Skeletal muscle tissue (tissue), 4 donors: ENCODE results near the gene ATP5MK. TPM values are rescaled to one million over a fixed set of nuclear protein-coding genes. Genes with fewer than 3 reads are reported as not detected.
"Not testable (repeated sequence)": the region's sequence is repeated elsewhere in the genome, so short reads cannot be mapped to it uniquely, and the experiment has no call there.

Experiments used
- H3K27ac ChIP-seq: one replicate; pipeline ENCODE4 v1.7.0; 2013; ENCODE audit warnings: mild to moderate bottlenecking, low read depth, low read length, inconsistent platforms
- H3K27me3 ChIP-seq, 3 donors: one replicate each; pipeline ENCODE4 v1.7.0; 2013; ENCODE audit warnings: low read length in 3 of 3; ENCODE audit not compliant: control insufficient read depth in 3 of 3, insufficient read depth in 3 of 3
- H3K36me3 ChIP-seq, 3 donors: one replicate each; pipeline ENCODE4 v1.7.0; 2013; ENCODE audit warnings: low read length in 3 of 3; ENCODE audit not compliant: control insufficient read depth in 3 of 3, insufficient read depth in 3 of 3
- H3K4me1 ChIP-seq, 3 donors: one replicate each; pipeline ENCODE4 v1.7.0; 2013; ENCODE audit warnings: low read length in 3 of 3, mild to moderate bottlenecking in 3 of 3; ENCODE audit not compliant: control insufficient read depth in 3 of 3, insufficient read depth in 3 of 3
- H3K4me3 ChIP-seq, 3 donors: one replicate each; pipeline ENCODE4 v1.7.0; 2013; ENCODE audit warnings: low read length in 3 of 3
- H3K9ac ChIP-seq, 3 donors: one replicate each; pipeline ENCODE4 v1.7.0; 2013; ENCODE audit warnings: low read length in 3 of 3, mild to moderate bottlenecking in 3 of 3, moderate library complexity in 2 of 3, low read depth in 1 of 3
- H3K9me3 ChIP-seq, 3 donors: one replicate each; pipeline ENCODE4 v1.7.0; 2013; ENCODE audit warnings: low read length in 3 of 3; ENCODE audit not compliant: control insufficient read depth in 3 of 3
- total RNA-seq: library from RNA; depleted of rRNA; stranded (reverse); fragments of >200 nt; gene quantifications from one replicate; pipeline ENCODE4 v1.2.3, GENCODE V29; 2014
- donor health status: Osteomylitis.

ATP5MK gene
- total RNA-seq, 1 donor from 2014 or later = 292 TPM

- peaks cover 32 to 54% (median 54%) of the 10 kb centered on the region in 3 donors for H3K36me3 ChIP-seq
- H3K9me3 ChIP-seq = no peaks in the 10 kb centered on the region
- H3K4me1 ChIP-seq = peaks cover 0 to 3% (median 2%) of the 10 kb centered on the region in 3 donors
- no peak overlapping the region for H3K4me3 ChIP-seq
- no peaks in the 10 kb centered on the region for H3K27me3 ChIP-seq
- no peak overlapping the region for H3K9ac ChIP-seq
- H3K27ac ChIP-seq = peak overlapping the region; percentile 22
Measured at GRCh38 chr10:103433858-103434257, 37.6 kb upstream of the ATP5MK start.

- peaks cover 23 to 39% (median 37%) of the 10 kb centered on the region in 3 donors for H3K36me3 ChIP-seq
Measured at GRCh38 chr10:103431902-103432301, 35.6 kb upstream of the ATP5MK start.

GRCh38 chr10:103429647-103430046 is 33.4 kb upstream of the ATP5MK start:
- Histone ChIP-seq H3K27me3 (no peaks in the 10 kb centered on the region), H3K36me3 (peaks cover 28 to 37% (median 36%) of the 10 kb centered on the region in 3 donors)

More at GRCh38 chr10:103431902-103432301, 35.6 kb upstream of the ATP5MK start:
- Histone ChIP-seq H3K9ac (no peak overlapping the region), H3K4me3 (no peak overlapping the region), H3K27ac (no peak overlapping the region), H3K27me3 (no peaks in the 10 kb centered on the region), H3K4me1 (peaks cover 0 to 3% (median 2%) of the 10 kb centered on the region in 3 donors), H3K9me3 (no peaks in the 10 kb centered on the region)

GRCh38 chr10:103428989-103429643 is 32.8 kb upstream of the ATP5MK start:
- Histone ChIP-seq H3K4me3 (no peak overlapping the region), H3K36me3 (peaks cover 26 to 37% (median 36%) of the 10 kb centered on the region in 3 donors), H3K4me1 (no peaks in the 10 kb centered on the region)

More at GRCh38 chr10:103429647-103430046, 33.4 kb upstream of the ATP5MK start:
- no peak overlapping the region for H3K9ac ChIP-seq
- H3K27ac ChIP-seq = no peak overlapping the region
- no peaks in the 10 kb centered on the region for H3K9me3 ChIP-seq
- no peak overlapping the region for H3K4me3 ChIP-seq
- peaks cover 0 to 3% (median under 1%) of the 10 kb centered on the region in 3 donors for H3K4me1 ChIP-seq

DNA sequence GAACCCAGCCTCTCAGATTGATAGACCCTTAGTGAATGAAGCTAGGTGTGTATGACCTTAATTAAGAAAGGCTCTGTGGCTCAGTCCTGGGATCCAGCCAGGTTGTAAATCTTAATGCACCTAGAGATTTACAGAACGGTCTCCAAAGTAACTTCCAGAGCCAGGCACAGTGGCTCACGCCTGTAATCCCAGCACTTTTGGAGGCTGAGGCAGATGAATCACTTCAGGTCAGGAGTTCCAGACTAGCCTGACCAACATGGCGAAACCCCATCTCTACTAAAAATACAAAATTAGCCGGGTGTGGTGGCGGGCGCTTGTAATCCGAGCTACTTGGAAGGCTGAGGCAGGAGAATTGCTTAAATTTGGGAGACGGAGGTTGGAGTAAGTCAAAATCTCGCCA is 31.6 kb upstream of the ATP5MK start:
- no peak overlapping the region for H3K27ac ChIP-seq
- no peak overlapping the region for H3K9ac ChIP-seq
- peaks cover 36 to 46% (median 43%) of the 10 kb centered on the region in 3 donors for H3K36me3 ChIP-seq
- H3K27me3 ChIP-seq = no peaks in the 10 kb centered on the region
- H3K4me3 ChIP-seq = no peak overlapping the region
- no peaks in the 10 kb centered on the region for H3K9me3 ChIP-seq
- H3K4me1 ChIP-seq = no peaks in the 10 kb centered on the region

More at GRCh38 chr10:103428989-103429643, 32.8 kb upstream of the ATP5MK start:
- Histone ChIP-seq H3K9me3 (no peaks in the 10 kb centered on the region), H3K9ac (no peak overlapping the region), H3K27ac (no peak overlapping the region), H3K27me3 (no peaks in the 10 kb centered on the region)

DNA sequence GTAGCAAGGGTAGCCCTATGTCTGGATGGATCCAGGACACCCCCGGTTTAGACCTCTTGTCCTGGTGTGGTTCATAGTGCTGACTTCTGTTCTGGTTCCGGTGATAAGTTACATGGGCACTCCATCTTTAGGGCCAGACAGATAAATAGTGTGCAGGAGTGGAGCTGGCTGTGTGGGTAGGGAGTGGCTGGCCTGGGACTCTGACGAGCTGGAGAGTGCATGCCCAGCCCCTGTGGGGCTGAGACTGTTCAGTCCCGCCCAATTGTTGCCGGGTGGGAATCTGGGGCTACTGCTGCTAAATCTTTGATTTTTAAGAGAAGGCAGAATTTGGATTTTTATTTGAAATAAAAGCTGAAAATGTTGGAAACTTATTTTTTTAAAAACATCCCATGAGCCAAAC is 27.5 kb upstream of the ATP5MK start:
- Histone ChIP-seq H3K4me1 (no peaks in the 10 kb centered on the region), H3K27ac (no peak overlapping the region), H3K27me3 (no peaks in the 10 kb centered on the region), H3K36me3 (peaks cover 56 to 58% (median 57%) of the 10 kb centered on the region in 3 donors), H3K9me3 (no peaks in the 10 kb centered on the region), H3K9ac (no peak overlapping the region), H3K4me3 (no peak overlapping the region)

DNA sequence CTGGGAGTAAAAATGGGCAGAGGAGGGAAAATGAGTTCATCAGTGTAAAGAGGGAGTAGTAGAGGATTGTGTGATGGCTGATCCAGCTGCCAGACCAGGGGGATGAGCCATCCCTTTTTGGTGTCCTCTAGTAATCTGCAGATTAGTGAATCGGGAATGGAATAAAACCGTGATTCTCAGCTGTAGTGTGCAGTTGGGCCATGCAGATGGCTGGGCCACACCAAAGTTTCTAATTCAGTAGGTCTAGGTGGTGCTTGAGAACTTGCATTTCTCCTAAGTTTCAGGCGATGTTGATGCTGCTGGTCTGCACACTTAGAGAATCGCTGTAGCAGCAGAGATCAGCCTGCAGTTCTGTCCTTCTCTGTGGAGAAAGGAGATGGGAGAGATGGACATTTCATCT is 22.8 kb upstream of the ATP5MK start:
- H3K9ac ChIP-seq = no peak overlapping the region
- H3K4me3 ChIP-seq = no peak overlapping the region
- no peak overlapping the region for H3K27ac ChIP-seq
- peaks cover 76 to 86% (median 84%) of the 10 kb centered on the region in 3 donors for H3K36me3 ChIP-seq
- H3K4me1 ChIP-seq = no peaks in the 10 kb centered on the region
- H3K9me3 ChIP-seq = no peaks in the 10 kb centered on the region
- no peaks in the 10 kb centered on the region for H3K27me3 ChIP-seq

GRCh38 chr10:103417601-103418000 is 21.3 kb upstream of the ATP5MK start:
- Histone ChIP-seq H3K4me1 (no peaks in the 10 kb centered on the region), H3K27me3 (no peaks in the 10 kb centered on the region), H3K36me3 (peaks cover 78 to 89% (median 84%) of the 10 kb centered on the region in 3 donors), H3K27ac (no peak overlapping the region), H3K9me3 (no peaks in the 10 kb centered on the region), H3K4me3 (no peak overlapping the region), H3K9ac (no peak overlapping the region)

- peaks cover 75 to 85% (median 84%) of the 10 kb centered on the region in 3 donors for H3K36me3 ChIP-seq
Measured at GRCh38 chr10:103417148-103417469, 20.8 kb upstream of the ATP5MK start.

GRCh38 chr10:103416436-103417147 is 20.3 kb upstream of the ATP5MK start:
- Histone ChIP-seq H3K4me3 (no peak overlapping the region), H3K27me3 (no peaks in the 10 kb centered on the region), H3K9me3 (no peaks in the 10 kb centered on the region), H3K9ac (no peak overlapping the region), H3K27ac (no peak overlapping the region), H3K4me1 (no peaks in the 10 kb centered on the region), H3K36me3 (peaks cover 73 to 88% (median 85%) of the 10 kb centered on the region in 3 donors)

More at GRCh38 chr10:103417148-103417469, 20.8 kb upstream of the ATP5MK start:
- not testable (repeated sequence) for H3K4me1 ChIP-seq, H3K9me3 ChIP-seq, H3K27me3 ChIP-seq, H3K9ac ChIP-seq, H3K27ac ChIP-seq, H3K4me3 ChIP-seq
